GM12878 (cell line): ENCODE results near the gene THOC6.

ENCODE experiments used
- EZH2 ChIP-seq: IDR thresholded peaks from 2 replicates; pipeline ENCODE4 v1.6.1; 2012; ENCODE audit warnings: low read depth, mild to moderate bottlenecking, control low read depth, inconsistent platforms, low read length, borderline replicate concordance; ENCODE audit not compliant: control insufficient read depth
- POLR2AphosphoS5 ChIP-seq: IDR thresholded peaks from 2 replicates; pipeline ENCODE4 v1.6.1; 2011; ENCODE audit warnings: mild to moderate bottlenecking, low read length, inconsistent platforms
- RFX5 ChIP-seq: IDR thresholded peaks from 2 replicates; pipeline ENCODE4 v1.6.1; 2011; ENCODE audit warnings: low read depth, low read length, improper control_type of control experiment
- TF ChIP-seq, protein P1 (sequence below): IDR thresholded peaks from 2 replicates; pipeline ENCODE4 v1.6.1; 2011; ENCODE audit warnings: low read depth, mild to moderate bottlenecking, low read length, moderate library complexity, borderline replicate concordance; ENCODE audit errors: extremely low read depth
- TF ChIP-seq, protein P2 (sequence below), 3 experiments: IDR thresholded peaks in 2 of 3; conservative IDR thresholded peaks in 1 of 3; 2 replicates each; pipeline ENCODE4 v1.5.1; 2011; ENCODE audit warnings: low read depth in 3 of 3, low read length in 3 of 3, mild to moderate bottlenecking in 3 of 3, control low read depth in 2 of 3, moderate library complexity in 2 of 3, inconsistent platforms in 1 of 3, mixed read lengths in 1 of 3; ENCODE audit not compliant: control insufficient read depth in 2 of 3, insufficient read depth in 1 of 3; ENCODE audit errors: extremely low read depth in 1 of 3

DNA sequence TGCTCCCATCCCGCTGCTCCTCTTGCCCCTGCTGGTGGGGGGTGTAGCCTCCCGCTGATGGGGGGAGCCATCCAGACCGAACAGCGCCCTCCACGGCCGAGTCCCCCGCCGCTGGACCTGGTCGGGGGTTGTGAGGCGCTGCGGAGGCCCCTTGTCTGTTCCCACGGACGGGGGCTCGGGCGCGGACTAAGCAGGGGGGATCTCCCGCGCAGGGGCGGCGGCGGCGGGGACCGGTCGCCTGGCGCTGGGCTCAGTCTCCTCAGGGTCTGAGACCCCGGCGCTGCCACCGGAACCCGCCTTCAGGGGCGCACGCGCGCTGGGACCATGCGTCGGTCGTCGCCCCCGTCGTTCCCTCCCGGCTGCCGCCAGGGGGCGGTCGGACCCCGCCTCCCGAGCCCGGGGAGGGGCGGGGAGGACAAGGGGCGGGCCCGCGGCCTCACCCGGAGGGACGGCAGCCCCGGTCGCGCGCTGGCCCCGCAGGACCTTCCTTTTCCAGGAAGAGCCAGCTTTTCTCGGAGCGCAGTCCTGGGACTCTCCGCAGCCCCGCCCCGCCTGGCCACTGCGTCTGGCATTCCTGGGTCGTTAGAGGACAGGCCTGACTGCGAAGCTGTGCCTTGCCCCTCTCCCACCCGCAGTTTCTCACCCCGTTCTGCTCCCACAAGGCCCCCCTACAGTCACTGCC lies 35.3 kb downstream of the THOC6 start:
- TF ChIP-seq POLR2AphosphoS5 (no peak), RFX5 (no peak), EZH2 (no peak)
- TF ChIP-seq, protein P1, sequence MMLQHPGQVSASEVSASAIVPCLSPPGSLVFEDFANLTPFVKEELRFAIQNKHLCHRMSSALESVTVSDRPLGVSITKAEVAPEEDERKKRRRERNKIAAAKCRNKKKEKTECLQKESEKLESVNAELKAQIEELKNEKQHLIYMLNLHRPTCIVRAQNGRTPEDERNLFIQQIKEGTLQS = no peak
- TF ChIP-seq, protein P2, sequence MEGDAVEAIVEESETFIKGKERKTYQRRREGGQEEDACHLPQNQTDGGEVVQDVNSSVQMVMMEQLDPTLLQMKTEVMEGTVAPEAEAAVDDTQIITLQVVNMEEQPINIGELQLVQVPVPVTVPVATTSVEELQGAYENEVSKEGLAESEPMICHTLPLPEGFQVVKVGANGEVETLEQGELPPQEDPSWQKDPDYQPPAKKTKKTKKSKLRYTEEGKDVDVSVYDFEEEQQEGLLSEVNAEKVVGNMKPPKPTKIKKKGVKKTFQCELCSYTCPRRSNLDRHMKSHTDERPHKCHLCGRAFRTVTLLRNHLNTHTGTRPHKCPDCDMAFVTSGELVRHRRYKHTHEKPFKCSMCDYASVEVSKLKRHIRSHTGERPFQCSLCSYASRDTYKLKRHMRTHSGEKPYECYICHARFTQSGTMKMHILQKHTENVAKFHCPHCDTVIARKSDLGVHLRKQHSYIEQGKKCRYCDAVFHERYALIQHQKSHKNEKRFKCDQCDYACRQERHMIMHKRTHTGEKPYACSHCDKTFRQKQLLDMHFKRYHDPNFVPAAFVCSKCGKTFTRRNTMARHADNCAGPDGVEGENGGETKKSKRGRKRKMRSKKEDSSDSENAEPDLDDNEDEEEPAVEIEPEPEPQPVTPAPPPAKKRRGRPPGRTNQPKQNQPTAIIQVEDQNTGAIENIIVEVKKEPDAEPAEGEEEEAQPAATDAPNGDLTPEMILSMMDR (IDR thresholded peaks at IDR 0.05 in 2 of 3, conservative IDR thresholded peaks at IDR 0.05 in 1 of 3; ENCODE audit: control insufficient read depth in 2 of 3, extremely low read depth in 1 of 3, insufficient read depth in 1 of 3, low read depth in 3 of 3, low read length in 3 of 3) = peak; percentile 71 to 94 (median 85)
